HG03354 (cell line): ENCODE measurements around the gene TEP1.
"Not testable (repeated sequence)": the region's sequence is repeated elsewhere in the genome, so short reads cannot be mapped to it uniquely, and the experiment has no call there.

ENCODE experiments used
- ATAC-seq: cut with Tn5 transposase; IDR thresholded peaks from one replicate; pipeline ENCODE4 v1.9.1; 2021; ENCODE audit warnings: mild to moderate bottlenecking; ENCODE audit not compliant: unreplicated experiment, poor library complexity, severe bottlenecking

The TEP1 gene

DNA sequence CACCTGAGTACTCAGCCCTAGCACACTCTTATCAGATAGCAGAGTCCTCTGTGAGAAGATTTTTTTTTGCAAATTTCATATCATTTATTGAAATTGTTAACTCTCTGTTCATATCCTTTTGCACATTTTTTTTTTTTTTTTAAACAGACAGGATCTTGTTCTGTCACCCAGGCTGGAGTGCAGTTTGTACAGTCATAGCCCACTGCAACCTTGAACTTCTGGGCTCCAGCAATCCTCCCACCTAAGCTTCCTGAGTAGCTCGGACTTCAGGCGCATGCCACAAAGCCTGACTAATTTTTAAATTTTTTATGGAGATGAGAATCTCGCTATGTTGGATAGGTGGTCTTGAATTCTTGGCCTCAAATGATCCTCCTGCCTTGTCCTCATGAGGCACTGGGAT is 65.6 kb downstream of the TEP1 start:
- ATAC-seq, result no peak

- ATAC-seq, result no peak
These were observed 66.6 kb downstream of the TEP1 start for GRCh38 chr14:20346713-20347112.

DNA sequence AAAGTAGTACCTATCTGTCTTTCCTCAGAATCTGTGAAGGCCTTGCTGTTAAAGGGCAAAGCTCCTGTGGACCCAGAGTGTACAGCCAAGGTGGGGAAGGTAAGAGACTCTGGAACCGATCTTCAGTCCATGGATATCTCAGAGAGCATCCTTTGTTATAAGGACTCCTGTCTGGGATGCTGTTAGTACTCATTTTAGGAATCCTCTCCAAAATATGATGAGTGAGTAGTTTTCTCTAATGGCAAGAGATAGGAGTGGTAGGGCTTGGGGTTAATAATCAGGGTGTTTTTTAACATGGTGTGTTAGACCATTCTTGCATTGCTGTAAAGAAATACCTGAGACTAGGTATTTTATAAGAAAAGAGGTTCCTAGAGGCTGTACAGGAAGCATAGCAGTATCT is 67.9 kb downstream of the TEP1 start:
- no peak for ATAC-seq

- no peak for ATAC-seq
These were observed 69.5 kb downstream of the TEP1 start for GRCh38 chr14:20343862-20344220.

DNA sequence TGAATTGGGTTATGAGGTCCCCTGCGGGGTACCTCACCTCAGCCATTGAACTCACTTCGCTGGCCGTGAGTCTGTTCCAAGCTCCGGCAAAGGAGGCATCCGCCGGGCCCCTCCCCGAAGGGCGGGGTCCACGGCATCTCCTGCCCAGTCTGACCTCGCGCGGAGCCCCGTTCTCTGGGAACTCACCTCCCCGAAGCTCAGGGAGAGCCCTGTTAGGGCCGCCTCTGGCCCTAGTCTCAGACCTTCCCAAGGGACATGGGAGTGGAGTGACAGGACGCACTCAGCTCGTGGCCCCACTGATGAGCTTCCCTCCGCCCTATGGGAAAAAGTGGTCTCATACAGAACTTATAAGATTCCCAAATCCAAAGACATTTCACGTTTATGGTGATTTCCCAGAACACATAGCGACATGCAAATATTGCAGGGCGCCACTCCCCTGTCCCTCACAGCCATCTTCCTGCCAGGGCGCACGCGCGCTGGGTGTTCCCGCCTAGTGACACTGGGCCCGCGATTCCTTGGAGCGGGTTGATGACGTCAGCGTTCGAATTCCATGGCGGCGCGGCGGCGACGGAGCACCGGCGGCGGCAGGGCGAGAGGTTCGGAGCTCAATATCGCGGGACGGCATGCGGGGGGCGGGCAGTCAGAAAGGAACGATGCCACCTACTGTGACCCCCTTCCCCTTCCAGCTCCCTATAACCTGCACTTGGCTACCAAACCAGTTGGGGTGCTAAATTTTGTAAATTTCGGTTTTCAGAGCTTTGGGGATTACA is 70.0 kb downstream of the TEP1 start, which contains the start of gene PARP2:
PARP2 (plus strand) TSS at position 544 of the 770 bp plus-strand sequence; CDS start at position 551, 7 bp downstream.
- peak; percentile 90 for ATAC-seq

GRCh38 chr14:20341646-20342045 is 71.7 kb downstream of the TEP1 start:
- no peak for ATAC-seq

GRCh38 chr14:20341032-20341431 is 72.3 kb downstream of the TEP1 start:
- not testable (repeated sequence) for ATAC-seq

GRCh38 chr14:20334017-20334416 is 79.3 kb downstream of the TEP1 start:
- no peak for ATAC-seq

DNA sequence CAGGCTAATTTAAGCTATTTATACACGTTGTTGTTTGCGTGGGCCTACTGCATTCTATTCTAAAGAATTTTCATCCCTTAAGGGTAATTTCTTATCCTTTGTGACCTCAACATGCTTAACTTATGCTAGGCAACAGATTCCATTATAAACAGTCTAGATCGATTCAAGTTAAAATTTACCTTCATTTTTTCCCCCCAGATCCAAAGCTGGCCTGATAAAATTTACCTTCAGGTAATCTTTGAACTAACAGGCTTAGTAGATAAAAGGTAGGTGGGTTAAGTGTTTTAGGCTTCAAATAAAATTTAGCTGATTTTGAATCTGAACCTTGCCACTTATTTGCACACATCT is 79.8 kb downstream of the TEP1 start:
- peak; percentile 25 for ATAC-seq

DNA sequence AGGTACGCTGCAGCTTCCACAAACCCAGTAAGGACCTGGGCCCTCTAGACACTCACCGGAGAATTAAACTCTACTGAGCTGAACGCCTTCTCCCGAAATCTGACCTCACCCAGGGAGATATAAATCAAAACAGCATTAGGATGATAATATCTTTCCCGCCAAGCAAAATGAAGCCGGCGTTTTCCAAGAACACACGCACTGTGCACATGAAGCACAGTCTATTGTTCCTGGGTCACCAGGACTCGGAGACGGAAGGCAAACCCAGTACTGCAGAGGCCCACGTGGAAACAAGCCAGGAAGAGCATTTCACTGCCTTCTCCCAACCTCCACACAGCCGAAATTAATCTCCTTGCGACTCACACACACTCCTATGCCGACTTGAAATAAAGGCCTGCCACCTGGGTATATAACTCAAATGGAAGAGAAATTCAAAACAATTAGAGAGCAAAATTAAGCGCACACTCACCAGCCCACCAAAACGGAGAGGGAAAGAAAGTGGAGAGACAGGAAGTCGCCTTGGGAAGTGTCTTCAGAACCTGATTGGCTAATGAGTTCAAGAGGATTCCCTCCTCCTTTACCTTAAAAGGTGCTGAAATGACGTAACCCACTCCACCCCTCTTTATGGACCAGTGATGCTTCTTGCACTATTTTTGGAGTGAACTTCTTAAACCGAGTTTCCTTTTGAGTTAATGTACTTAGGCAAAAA is 80.4 kb downstream of the TEP1 start, which contains the start of gene CCNB1IP1:
CCNB1IP1 (minus strand) TSS at position 492 of the 706 bp plus-strand sequence. CDS start 16,756 bp downstream, outside the sequence.
- ATAC-seq, result peak; percentile 97

- no peak for ATAC-seq
These were observed 80.9 kb downstream of the TEP1 start for GRCh38 chr14:20332431-20332787.

DNA sequence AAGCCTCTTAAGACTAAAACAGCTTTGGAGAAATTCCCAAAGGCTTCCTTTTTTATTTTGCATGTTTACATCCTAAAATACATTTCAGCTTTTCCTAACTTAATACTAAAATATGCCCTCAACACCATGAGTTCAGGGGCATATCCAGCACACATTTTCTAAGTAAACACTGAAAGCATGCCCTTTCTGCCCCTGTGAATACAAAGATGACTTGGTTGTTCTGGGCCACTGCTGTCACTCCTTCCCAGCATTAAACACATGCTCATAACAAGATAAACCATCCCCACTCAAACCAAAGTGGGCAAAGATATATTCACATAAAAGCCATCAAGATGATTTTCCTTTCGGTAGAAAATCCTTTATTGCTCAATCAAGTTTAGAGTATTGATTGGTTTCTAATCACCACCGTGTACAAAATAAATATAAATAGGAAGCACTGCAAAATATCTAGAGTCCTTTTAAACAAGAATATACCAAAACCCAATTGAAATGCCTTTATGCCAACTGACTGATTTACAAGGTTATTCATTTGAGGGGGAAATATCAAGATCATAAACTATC is 82.2 kb downstream of the TEP1 start:
- no peak for ATAC-seq

- no peak for ATAC-seq
These were observed 83.9 kb downstream of the TEP1 start for GRCh38 chr14:20329355-20329754.

DNA sequence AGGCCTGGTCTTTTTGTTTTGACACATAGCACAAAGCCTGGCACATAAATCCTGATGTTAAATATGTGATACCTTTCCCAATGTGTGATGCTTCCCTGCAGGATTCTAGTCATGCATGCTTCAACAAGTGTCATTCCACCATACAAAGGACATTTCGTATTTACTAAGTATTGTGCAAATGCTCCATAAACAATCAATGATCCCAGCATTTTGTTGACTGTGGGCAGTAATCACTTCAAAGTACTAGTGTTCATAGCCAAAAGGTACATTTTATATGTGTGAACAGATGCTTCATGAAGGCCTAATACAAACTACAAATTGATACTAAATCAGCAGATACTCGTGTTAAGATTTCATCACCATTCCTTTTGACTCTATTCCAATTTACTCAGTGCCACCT is 84.6 kb downstream of the TEP1 start:
- no peak for ATAC-seq

- no peak for ATAC-seq
These were observed 86.1 kb downstream of the TEP1 start for GRCh38 chr14:20327005-20327869.

DNA sequence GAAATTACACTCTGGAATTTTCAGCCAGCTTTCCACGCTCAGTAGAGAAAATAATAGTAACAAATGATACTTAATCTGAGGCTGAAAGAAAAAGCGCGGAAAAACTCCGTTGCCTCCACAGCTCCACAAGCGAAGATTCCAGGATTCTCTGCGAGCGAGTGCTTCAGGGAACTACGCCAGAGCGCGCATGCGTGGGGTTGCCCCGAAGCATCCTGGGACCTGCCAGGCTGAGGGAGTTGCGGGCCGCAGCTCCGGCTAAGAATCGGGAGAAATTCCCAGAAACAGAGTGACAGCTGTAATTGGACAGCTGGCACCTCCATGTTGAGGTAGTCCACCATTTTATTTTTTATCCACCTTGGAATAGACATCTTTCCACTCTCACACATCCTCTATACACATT is 95.6 kb downstream of the TEP1 start:
- no peak for ATAC-seq
